GM21447 (cell line): ENCODE data around the gene LCLAT1.
"Not testable (repeated sequence)": the region's sequence is repeated elsewhere in the genome, so short reads cannot be mapped to it uniquely, and the experiment has no call there.

Source experiments
- ATAC-seq: cut with Tn5 transposase; IDR thresholded peaks from one replicate; pipeline ENCODE4 v1.9.1; 2021; ENCODE audit not compliant: unreplicated experiment

LCLAT1 gene

DNA sequence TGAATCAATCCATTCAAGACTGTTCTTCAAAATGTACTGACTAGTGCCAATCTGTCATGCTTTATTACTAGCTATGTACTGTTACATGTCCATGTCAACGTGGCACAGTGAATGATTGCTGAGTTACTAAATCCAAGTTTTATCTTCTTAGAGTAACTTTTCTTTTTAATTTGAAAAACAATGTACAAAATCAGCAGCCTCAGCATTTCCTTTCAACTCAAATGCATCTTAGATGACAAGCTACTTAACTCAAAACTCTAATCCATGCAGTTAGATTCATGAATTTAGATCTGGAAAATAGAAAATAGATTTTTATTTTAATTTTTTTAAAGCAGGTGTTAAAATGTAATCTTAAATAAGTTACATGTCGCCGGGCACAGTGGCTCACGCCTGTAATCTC, 186.0 kb downstream of the LCLAT1 start:
- ATAC-seq = no peak

DNA sequence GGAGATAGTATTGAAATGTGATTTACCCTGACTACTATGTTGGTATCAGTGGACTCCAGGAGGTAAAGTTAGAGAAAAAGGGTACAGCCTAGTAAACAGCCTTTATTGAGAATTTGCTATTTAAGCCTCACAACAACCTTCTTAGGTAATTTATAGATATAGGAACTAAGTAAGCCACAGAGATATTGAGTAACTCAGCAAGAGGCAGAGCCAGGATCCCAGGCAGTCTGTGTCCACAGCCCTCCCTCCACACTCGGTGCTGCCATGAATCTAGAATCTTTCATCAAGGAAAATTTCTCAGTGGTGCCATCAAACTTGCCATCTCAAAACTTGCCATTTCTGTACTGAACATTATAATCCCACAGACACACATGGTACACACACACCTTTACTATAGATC, 189.3 kb downstream of the LCLAT1 start:
- no peak for ATAC-seq

DNA sequence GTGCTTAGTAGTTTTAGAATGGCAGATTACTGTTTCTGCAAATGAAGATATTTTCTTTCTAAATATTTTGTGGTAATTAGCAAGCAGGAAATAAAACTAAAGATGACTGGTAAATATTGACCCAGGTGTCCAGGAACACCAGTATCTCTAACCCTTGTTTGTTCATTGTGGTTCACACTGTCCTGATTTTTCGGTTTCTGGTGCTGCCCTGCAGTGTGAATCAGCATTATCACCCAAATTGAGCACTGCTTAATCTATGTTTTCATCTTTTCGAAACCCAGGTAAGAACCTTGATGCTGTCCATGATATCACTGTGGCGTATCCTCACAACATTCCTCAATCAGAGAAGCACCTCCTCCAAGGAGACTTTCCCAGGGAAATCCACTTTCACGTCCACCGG, 192.8 kb downstream of the LCLAT1 start:
- no peak for ATAC-seq

DNA sequence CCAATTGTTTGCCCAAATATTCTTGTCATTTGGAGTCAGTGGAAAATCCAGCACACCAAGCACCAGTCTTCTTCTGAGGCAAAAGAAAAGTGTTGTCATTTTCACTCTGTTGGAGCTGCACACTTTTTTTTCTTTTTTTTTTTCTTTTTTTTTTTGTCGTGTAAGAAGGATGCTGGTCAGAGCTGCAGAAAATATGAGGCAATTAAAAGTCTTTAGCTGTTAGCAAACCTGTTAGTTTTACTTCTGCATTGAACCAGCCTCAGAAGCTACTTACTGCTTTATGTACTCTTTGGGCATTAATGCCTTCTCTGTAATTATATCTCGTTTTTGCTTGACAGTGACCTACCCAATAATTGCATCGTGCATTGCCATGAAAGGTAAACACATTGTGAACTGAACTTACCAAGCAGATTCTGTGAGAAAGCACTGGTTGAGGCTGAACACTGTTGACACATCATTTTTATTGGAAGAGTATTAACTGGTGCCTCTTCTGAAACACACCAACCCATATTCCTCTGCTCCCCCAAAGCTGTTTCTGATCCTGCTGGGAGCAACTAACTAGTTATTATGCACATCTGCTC, 194.8 kb downstream of the LCLAT1 start:
- ATAC-seq = no peak

DNA sequence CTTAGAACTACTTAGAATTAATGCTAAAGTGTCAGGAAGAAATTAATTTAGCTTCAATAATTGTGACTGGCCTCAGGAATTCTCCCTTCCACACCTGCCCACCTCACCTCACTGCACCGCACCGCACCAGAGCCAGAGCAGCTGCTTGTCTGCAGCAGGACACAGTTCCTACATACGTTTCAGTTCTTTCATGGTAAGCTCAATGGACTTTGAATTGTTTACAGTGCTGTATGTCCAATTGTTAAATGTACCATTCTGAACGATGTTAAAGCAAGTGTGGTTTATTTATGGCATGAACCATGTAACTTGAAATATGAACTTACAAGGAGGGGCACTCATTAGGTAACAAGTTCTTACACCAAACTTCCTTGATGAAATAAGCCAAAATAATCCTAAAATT, 196.0 kb downstream of the LCLAT1 start:
- ATAC-seq = not testable (repeated sequence)

DNA sequence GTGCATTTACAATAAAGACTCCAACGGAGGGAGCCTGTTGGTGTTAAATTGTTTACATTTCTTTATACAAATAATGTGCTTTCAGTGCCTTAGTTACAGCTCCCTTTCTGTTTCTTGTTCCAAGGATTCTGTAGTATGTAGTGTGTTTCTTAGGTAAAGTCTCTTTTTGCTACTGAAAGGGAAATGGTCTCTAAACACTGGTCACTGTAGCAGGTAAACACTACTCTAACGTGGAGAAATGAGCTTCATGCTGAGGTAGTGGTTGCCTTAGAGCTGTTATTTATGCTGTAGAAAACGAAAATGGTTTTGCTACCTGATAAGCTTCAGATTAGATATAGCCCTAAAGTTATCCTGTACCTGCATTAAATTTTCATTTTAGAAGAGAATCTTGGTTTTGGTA, 196.6 kb downstream of the LCLAT1 start:
- ATAC-seq = no peak

DNA sequence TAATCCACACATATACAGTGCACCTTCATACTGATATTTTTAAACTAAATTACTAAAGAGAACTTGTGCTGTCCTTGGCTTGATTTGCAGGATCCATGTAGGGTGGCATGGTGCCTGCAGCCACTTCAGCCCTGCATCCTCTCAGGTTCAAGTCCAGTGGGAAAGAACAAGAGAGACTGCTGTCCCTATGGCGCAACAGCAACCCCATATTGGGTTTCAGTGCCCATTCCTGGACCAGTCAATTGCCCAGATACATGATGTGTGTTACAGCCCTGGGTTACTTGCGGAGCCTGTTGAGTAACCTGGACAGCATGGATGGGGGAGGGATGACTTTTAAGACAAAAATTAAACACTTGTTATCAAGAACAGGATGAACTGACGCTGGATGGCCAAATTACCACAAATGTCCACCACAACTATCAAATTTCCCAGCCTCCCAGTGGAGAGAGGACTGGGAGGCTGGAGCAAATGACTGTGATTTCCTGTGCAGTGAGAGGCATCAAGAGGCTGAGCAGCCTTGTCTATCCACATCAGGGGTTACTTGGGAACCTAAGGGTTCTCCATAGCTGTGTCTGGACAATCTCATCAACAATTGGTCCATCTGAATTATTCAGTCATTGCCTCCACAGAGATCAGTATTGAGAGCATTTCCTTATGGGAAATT, 198.2 kb downstream of the LCLAT1 start:
- ATAC-seq = no peak

DNA sequence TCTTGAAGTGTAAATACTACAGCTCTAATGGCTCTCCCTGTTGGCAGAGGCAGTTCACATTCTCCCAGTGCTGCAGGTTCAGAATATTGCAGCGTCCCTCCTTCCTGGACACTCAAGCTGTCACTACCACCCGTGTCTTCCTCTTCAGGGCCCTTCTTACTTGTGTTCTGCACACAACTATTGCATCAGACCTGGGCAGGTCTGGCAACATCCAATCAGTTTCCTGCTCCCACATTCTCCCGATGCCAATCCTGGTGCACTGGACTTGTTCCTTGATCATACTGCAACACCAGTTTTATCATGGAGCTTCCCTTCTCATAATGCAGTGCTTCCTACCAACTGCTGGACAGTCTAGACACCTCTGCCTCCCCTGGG, 198.7 kb downstream of the LCLAT1 start:
- ATAC-seq = no peak

DNA sequence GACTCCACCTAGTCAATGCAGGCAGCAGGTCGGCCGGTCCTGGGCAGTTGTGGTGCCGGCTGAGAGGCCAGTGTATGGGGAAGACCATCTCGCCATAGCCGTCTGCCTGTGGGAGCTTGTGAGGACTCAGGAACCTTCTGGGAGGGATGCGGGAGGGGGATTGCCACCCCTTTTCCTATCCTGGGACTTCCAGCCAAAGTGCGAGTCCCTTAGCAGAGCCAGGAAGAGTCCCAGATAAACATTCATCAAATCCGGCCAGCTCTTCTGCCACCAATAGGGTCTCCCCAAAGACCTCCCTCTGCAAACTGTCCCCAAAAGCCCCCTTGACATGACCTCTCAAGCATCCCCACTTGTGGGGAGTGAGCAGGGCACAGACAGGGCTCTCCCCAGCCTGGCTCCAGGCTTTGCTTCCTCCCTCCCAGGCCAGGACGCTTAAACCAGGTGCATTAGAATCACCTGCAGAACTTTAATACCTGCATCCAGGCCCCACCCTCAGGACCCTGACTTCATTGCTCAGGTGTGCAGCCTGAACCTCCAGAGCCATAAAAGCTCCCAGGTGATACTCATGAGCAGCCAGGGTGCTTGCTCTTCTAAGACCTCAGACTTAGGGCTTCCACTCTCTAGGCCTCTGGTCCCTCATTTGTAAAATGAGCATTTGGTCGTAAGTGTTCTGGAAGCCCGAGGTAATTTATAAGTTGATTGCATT, 200.9 kb downstream of the LCLAT1 start:
- no peak for ATAC-seq

DNA sequence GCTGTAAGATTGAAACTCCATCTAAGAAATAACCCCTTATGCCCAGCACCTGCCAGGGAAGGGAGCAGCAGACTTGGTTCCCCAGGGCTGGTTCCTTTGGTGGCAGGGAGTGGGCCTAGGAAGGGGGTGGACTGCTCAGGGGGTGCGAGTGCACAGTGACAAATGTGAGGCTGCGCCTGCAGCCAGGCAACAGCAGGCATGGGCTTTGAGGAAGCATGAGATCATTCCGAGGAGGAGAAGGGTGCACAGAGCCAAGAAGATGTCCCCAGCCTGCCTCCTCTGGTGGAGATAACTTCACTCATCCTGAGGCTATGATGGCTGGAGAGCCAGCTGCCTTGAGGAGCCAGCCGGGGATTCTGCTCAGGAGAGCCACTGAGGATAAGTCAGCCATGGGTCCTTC, 202.2 kb downstream of the LCLAT1 start:
- no peak for ATAC-seq

DNA sequence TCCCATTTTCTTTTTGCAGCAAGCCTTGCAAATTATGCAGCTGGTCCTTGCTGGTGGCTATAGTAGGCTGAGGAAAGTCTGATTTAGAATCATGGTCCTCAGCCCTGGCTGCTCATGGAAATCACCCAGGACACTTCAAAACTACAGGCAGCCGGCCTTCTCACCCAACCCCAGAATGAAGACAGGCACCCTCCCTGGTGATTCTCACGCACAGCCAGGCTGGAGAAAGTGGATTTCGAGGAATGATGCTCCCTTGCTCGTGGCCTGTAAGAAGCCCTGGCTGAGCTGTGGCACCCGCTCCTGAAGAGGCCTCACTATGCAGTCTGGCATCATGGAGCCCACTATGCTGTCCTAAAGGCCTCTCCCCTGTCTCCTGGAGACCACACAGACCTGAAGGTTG, 202.8 kb downstream of the LCLAT1 start:
- ATAC-seq = no peak

DNA sequence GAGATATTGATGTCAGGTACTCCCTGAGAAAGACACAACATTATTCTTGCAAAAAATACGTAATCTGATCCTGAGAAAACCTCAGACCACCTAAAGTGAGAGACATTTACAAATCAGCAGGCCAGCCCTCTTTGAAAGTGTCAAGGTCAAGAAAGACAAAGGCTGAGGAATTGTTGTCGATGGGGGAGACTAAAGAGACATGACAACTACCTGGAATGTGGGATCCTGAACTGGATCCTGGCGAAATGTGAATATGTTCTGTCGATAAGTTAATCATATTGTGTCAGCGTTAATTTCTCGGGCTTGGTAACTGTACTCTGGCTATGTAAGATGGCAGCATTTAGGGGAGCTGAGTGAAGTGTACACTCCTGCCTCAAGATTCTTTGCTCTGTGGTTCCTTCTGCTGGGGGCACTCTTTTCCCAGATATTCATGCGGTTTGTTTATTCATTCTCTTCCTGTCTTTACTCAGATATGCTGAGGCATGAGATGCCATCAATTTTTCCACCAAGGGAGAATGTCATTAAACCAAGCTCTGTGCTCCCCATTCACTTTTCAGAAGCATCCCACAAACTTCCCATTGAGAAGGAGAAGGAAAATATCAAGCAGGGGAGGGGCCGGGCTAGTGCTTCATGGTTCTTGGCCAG, 205.3 kb downstream of the LCLAT1 start:
- ATAC-seq = no peak

DNA sequence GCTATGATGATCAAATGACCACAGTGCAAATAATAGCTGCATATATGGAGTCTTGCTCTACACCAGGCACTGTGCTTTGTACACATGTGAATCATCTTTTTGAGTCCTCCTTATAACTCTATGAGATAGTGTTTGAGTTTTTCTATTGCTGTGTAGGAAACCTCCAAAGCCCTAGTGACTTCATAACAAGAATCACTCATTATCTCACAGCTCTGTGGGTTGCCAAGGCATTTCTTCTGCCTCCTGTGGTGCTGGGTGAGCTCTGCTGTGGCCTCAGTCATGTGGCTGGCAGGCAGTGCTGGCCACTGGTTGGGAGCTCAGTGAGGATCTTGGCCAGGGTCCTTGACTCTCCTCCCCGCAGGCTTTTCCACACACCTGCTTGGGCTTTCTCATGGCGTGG, 206.8 kb downstream of the LCLAT1 start:
- no peak for ATAC-seq

DNA sequence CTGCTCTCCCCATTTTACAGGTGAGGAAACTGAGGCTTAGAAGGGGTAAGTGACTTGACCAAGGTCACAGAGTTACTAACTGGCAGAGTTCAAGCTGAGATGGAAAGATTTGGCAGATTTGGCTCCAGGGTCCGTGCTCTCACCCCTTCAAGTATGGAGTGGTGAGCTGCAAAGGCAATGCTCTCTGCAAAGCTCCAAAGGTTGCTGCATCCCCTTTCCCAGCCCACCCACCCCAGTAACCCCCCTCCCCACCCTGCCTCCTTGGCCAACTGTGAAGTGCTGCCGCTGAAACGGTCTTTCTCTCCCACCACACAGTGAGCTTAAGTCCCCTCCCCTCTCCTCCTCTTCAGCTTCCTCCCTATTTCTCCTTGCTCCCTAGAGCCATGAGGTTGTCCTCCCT, 207.4 kb downstream of the LCLAT1 start:
- ATAC-seq = no peak

DNA sequence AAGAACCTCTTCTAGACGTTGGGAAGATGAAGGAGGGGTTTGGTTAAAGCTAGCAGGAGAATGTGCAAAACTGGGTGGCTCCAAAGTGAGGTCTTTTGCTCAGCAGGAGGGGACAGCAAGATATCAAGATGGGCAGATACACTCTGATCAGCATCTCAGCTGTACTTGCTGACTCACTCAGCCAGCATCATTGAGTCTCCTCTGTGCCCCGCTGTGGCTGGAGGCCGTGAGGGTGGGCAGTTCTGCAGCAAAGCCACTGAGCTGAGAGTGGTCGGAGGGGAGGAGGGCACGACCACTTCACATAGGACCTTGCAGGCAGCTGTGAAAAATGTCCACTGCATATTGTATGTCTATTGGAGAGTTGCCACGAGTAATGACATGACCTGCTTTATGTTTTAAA, 208.2 kb downstream of the LCLAT1 start:
- ATAC-seq = no peak

DNA sequence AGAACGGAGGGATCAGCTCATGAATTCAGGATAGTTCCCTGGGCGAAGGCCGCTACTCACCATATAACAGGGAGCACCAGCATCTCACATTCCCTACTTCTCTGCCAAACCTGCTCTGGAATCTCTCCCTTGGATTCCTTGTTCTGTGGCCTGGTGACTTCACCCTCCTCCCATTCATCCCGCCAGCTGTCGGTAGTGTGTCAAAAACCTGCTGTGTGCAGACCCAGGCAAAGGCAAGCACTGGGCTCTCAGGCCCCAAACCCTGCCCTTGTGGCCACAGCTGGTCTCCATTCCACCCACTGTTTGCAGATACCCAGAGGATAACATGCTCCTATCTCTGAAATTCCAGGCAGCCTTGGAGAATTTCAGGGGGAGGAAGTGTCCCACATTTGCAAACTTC, 208.6 kb downstream of the LCLAT1 start:
- no peak for ATAC-seq

DNA sequence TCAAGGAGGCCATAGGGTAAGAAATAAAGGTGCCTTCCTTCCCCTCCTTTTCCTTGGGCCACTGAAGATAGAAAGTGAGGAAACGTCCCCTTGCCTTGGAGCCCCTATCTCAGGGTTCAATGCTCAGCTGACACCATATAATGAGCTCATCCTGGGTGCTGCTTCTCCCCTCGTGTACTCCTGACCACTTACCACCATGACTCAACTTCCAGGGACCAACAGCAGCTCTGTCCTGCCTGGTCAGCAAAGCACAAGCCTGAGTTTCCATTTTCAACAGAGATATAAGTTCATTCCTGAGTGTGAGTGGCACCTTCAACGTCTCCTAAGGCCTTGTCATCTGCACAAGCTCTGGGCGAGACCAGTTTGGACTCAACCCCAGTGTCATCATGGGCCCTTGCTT, 209.0 kb downstream of the LCLAT1 start:
- ATAC-seq = no peak

DNA sequence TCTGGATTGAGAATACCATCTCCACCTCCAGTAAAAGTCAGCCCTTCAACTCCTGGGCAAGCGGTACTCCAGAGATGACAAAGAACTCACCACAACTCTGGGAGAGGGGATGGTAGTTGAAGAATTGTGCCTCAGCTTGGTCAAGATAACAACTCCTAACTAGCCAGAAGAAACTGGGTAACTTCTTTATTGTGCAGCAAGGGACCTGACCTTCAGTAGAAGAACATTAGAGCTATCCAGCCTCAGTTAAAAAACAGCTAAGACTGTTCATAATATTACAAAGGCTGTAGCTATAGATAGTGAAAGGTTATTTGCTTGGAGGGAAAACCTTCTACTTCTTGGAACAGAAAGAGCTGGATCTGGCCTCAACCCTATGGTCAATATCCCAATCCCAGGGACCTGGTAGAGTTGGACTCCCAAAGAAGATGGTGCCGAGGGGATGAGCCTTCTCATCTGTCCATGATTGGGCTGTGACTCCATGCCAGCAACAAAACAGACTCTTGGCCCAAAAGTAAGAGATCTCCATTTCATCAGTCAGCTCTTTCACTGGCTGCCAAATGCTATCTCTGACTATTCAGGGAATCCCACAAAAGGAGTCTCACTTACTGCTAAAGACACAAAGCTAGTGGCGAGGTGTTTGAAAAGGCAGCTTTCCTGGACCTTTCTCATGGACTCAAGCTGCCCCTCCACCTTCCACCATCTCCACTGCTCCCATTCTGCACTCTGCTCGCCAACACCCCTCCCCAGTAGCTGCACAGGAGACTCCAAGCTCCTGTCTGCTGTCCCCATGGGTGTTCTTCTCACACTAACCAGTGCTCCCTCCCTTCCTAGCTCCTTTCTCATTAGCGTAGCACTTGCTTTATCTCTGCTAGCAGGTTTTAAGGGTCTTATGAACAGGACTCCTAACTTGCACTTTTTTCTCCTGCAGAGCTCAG, 214.4 kb downstream of the LCLAT1 start:
- ATAC-seq = no peak

DNA sequence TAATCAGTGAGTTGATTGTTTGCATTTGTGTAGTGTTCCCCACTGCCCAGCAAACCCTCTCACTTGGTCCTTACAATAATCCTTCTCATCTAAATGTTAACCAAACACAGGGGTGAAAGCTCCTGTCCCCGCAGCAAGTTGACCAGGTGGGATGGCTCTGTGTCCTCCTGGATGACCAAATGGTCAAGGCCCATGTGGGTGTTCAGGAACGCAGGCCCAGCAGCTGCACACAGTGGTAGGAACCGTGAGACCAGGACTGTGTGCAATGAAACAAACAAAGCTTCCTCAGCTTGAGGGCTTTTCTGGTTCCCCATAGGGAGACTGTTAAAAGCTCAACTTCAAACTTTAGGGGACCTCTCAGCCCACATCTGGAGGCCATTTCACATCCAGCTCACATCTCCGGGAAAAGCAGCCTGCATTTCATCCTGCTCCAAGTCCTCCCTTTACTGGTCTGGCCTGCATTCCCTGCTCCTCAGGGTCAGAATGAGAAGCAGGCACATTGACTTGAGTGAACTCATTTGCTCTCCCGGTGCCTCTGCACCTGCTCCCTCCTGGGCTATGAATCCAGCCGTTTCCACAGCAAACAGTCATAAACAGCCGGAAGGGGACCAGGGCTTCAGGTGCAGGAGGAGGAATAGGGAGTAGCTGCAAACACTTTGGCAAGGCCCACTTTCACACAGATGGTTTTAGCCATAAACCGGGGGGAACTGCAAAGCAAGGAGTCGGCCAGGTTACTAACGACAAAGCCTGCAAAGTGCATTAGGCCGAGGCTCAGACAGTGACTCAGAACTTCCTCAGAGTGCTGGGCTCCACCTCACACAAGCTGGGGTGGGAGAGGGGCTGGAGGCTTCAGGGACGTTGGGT, 215.5 kb downstream of the LCLAT1 start:
- no peak for ATAC-seq

DNA sequence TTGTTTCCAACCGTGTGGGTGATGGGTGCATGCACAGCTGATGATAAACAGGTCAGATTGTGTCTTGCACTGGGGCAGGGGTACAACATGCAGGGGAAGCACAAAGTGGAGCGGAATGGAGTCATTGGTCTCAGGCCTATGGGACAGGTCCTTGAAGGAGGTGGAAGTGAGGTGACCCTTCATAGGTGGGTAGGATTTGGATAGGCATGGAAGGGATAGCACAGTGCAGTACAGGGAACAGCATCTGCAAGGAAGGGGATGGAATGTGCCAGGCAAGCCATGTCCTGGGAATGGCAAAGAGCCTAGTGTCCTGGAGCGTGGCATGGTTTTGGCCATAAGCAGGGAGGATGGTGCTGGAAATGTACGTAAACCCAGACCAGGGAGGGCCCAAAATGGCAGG, 216.3 kb downstream of the LCLAT1 start:
- no peak for ATAC-seq
